GM12872 (cell line): ENCODE measurements around the gene TOX3.

Source experiments
- TF ChIP-seq, protein P1 (sequence below): IDR thresholded peaks from 3 replicates; pipeline ENCODE4 v1.5.1; 2011; ENCODE audit warnings: low read depth, mild to moderate bottlenecking, low read length, moderate library complexity; ENCODE audit not compliant: insufficient read depth

Gene TOX3

DNA sequence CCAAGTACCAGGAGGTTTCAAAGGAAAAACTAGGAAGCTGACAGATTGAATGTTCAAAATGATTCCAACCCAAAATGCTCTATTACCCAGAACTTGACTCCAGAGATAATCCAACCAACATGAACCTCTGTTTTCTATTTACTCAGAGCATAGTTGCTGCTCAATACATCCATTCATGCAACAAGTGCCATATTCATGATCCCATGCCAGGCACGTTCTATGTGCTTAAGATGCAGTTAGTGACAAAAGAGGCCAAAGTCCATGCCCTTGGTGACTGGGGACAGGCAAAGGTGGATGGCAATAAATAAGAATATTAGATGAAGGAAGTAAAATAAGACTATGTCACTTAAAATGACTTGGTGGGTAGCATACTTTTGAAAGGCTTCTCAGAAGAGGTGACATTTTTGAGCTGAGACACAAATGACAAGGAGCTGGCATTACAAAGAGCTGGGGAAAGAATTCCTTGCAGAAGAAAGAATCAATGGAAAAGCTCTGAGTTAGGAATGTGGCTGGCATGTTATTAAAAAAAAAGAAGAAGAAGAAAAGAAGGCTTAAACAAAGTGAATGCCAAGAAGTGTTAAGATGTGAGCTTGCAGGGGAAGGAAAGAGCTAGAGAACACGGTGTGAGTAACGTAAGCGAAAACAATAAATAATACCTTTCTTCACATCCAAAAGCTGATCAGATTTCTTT, 34.5 kb downstream of the TOX3 start:
- TF ChIP-seq, protein P1, sequence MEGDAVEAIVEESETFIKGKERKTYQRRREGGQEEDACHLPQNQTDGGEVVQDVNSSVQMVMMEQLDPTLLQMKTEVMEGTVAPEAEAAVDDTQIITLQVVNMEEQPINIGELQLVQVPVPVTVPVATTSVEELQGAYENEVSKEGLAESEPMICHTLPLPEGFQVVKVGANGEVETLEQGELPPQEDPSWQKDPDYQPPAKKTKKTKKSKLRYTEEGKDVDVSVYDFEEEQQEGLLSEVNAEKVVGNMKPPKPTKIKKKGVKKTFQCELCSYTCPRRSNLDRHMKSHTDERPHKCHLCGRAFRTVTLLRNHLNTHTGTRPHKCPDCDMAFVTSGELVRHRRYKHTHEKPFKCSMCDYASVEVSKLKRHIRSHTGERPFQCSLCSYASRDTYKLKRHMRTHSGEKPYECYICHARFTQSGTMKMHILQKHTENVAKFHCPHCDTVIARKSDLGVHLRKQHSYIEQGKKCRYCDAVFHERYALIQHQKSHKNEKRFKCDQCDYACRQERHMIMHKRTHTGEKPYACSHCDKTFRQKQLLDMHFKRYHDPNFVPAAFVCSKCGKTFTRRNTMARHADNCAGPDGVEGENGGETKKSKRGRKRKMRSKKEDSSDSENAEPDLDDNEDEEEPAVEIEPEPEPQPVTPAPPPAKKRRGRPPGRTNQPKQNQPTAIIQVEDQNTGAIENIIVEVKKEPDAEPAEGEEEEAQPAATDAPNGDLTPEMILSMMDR: no peak

DNA sequence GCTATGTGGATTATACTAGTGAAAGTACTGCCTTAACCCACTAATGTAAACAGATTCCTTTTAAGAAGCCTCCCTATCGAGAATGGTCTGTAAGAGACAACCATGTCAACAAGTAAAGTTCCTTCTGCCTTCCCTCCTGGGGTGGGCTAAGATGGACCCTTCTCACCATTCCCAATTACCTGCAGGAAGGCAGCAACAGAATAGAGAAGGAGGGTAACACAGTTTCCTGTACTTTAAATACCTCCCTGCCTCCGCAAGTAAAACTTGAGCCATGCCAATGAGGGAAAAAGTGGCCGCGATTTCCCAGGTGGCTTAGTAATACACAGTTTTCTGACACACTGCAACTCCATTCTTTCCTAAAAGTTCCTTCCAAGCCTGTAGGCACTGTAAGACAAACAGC, 45.2 kb downstream of the TOX3 start:
- TF ChIP-seq, protein P1: no peak

DNA sequence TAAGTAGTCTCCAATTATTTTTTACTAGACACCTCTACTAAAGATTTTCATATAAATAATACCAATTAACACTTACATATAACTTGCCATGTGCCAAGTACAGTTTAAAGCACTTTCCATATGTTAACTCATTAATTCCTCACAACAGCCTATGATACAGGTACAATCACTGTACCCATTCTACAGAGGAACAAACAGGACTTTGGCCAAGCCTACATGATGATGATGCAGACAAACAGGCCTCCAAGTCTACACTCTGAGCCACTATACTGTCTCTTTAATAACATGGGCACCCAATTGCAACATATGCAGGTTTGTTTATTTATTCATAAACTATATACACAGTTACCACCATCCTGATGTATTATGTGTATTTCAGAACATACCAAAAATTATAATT, 46.0 kb downstream of the TOX3 start:
- TF ChIP-seq, protein P1: no peak

DNA sequence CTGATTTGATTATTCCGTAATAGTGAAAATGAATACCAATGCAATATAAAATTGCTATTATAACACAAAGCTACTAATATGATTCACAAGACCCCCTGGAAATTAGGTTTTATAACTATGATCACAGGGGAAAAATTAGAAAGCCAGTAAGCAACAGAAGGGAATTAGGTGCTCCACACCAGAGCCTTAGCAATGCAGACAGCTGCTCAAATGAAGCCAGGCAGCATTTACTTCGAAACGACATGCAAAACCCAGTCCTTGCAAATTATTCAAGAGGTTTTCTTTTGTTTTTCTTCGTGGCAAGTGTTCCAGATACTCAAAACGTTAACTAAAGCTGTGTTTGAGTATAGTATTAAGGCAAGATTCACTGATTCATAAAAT, 47.9 kb downstream of the TOX3 start:
- TF ChIP-seq, protein P1: no peak

DNA sequence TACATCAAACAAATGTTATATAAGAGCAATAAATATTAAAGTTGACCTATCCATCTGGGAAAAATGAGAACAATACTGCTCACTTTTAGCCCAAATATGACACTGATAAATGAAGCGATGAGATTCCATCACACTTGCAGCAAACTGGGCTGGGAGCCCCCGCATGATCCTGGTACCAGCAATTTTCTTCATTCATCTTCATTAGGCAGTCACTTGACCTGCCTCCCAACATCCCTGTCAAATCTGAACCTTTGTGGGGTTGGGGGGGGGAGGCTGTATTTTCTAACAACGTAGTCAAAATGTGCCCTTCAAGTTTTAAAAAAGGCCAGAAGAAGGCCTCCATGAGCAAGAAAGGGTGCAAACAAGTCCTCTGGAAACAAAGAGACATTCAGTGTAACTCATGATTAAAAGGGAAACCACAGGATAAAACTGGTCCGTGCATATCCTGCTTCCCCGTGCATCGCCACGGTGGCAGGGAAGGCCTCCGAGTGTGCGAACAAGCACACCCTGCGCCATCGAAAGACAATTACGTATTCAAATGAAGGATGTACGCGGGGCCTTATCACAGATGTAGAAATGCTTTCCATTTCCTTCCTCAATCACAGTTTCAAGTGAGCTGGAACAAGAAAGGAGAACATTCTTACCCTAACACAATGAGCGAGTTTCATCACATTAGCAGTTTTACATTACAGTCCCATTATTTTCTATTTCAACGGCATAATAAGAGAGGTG, 48.4 kb downstream of the TOX3 start:
- TF ChIP-seq, protein P1: no peak

DNA sequence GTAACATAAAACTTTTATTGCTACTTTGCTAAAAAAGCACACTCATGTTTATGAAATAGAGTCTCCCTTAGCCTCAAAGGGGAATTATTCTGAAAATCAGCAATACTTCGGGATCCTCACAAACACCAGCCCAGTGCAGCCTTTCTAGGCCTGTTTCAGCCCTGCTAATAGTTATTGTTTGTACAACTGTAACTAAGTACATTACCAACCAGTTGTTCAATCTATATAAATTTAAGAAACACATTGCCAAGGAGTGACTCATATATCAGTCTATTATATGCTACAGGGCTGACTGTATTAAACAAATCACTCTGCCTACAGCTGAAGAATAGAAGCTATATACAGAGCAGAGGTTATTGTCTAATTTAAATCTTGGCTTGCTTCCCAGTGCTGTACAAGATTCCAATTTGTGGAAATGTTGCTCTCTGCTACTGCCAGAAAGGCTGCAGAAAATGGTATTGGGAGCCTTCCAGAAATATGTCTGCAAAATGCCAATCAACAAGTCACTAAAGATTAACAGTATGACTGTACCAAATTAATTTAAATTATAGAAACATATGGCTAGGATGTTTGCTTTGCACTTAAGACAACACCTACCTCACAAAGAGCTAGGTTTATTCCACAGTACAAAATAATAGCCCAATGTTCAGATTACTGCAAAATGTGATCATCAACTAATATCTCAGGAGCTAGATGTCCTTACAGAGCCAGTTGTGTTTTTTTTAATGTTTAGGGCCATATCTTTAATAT, 49.7 kb downstream of the TOX3 start:
- TF ChIP-seq, protein P1: no peak
